Muscle of leg (tissue), 11 donors: ENCODE data around the gene ACTR1A. TPM values are rescaled to one million over a fixed set of nuclear protein-coding genes. Genes with fewer than 3 reads are reported as not detected.

ENCODE experiments used
- DNase-seq: peaks from one replicate; pipeline ENCODE4 v3.0.0; 2013
- H3K27ac ChIP-seq: one replicate; pipeline ENCODE4 v1.5.1; 2013; ENCODE audit warnings: mild to moderate bottlenecking, low read length, control low read depth
- H3K27me3 ChIP-seq: one replicate; pipeline ENCODE4 v1.6.1; 2013; ENCODE audit warnings: low read length; ENCODE audit not compliant: control insufficient read depth, insufficient read depth
- H3K36me3 ChIP-seq: one replicate; pipeline ENCODE4 v1.6.1; 2013; ENCODE audit warnings: low read length; ENCODE audit not compliant: control insufficient read depth, insufficient read depth
- H3K4me1 ChIP-seq: one replicate; pipeline ENCODE4 v1.6.1; 2013; ENCODE audit warnings: low read length; ENCODE audit not compliant: control insufficient read depth, insufficient read depth
- H3K4me3 ChIP-seq: one replicate; pipeline ENCODE4 v1.5.1; 2013; ENCODE audit warnings: low read length, control low read depth
- H3K9me3 ChIP-seq: replicated peaks from 2 replicates; pipeline ENCODE4 v1.6.1; 2013; ENCODE audit warnings: low read depth, low read length; ENCODE audit not compliant: control insufficient read depth
- WGBS: methylation state at CpG from one replicate; pipeline ENCODE4 v1.1.5; 2013; ENCODE audit warnings: missing lambda C conversion rate; ENCODE audit not compliant: insufficient coverage; 5-methylcytosine and 5-hydroxymethylcytosine counted together
- polyA plus RNA-seq, 8 donors: library from polyadenylated mRNA; unstranded; fragments of 120-200 nt; gene quantifications; one replicate each; pipeline versions ENCODE4 v1.2.1 to v1.2.3, GENCODE V29; 2013; ENCODE audit warnings: inconsistent platforms in 1 of 8, low replicate concordance in 1 of 8; ENCODE audit not compliant: insufficient read length in 8 of 8, insufficient read depth in 1 of 8
- total RNA-seq: library from RNA; stranded (reverse); fragments of 120-200 nt; gene quantifications from one replicate; pipeline ENCODE4 v1.2.4, GENCODE V29; 2013

The ACTR1A gene
- total and polyA plus RNA-seq, 9 donors: 64.4 to 85.5 (median 80.0) TPM

DNA sequence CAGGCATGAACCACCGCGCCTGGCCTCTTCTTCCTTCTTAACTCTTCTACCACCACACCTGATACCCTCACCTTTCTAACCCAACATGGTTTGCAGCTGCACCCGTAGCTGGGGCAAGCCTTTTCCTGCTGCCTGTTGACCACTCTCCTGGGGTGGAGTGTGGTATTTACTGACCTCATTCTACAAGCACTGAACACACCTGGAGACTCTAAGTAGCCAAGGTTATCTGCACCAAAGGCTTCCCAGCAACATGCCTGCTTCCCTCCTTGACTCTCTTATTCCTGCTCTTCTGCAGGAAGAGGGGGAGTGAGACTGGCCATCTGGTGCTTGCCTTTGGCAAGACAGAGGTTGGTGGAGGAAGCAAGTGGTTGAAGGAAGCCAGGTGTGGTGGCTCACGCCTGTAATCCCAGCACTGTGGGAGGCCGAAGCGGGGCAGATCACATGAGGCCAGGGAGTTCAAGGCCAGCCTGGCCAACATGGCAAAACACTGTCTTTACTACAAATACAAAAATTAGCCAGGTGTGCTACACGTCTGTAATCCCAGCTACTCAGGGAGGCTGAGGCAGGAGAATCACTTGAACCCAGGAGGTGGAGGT, 10.1 kb downstream of the ACTR1A start:
- no peaks in the 10 kb centered on the region for H3K27me3 ChIP-seq
- H3K36me3 ChIP-seq: peaks cover 32% of the 10 kb centered on the region
- no peaks in the 10 kb centered on the region for H3K4me1 ChIP-seq
- no peak overlapping the region for H3K27ac ChIP-seq
- WGBS: 100% methylated on average over 2 of the region's 7 CpGs
- DNase-seq: no peak
- no peaks in the 10 kb centered on the region for H3K9me3 ChIP-seq
- H3K4me3 ChIP-seq: no peak overlapping the region

- 100% methylated on average over 1 of the region's 4 CpGs for WGBS
- Histone ChIP-seq H3K27me3 (no peaks in the 10 kb centered on the region), H3K36me3 (peaks cover 44% of the 10 kb centered on the region), H3K4me1 (peaks cover 1% of the 10 kb centered on the region), H3K4me3 (no peak overlapping the region), H3K27ac (no peak overlapping the region), H3K9me3 (no peaks in the 10 kb centered on the region)
- no peak for DNase-seq
Measured at GRCh38 chr10:102491136-102491535, 11.4 kb downstream of the ACTR1A start.

DNA sequence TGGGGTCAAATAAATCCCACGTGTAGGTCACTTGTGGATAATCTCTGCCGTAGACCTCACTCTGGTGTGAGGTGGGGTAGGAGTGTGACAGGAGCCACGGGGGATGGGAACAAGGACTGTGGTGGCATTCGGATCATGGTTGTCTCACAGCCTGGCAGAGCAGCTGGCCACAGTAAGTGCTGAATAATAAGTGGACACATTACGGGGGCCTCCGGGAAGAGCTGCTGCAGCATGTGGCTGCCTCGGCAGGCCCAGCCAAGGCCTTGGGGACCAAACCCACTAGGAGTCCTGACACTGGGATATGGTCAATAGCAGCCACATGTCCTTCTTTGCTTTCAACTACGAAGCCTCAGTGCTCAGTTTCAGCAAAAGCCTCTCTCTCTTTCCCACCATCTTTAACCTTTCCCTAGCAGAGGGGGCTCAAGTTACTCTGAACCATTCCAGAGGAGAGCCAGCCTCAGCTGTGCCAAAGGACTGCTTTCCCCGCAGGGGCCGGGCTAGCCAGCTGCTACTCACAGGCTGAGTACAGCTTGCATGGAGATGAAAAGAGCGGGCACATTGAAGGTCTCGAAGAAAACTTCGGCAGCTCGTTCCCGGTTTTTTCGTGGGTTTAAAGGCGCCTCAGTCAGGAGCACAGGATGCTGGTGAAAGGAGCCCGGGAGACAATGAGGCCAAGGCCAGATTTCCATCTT, 17.3 kb downstream of the ACTR1A start:
- Histone ChIP-seq H3K27me3 (no peaks in the 10 kb centered on the region), H3K4me3 (no peak overlapping the region), H3K9me3 (no peaks in the 10 kb centered on the region), H3K27ac (peak overlapping the region; percentile 79), H3K36me3 (peaks cover 90% of the 10 kb centered on the region), H3K4me1 (peaks cover 22% of the 10 kb centered on the region)
- WGBS: 84% methylated on average over 18 of the region's 18 CpGs
- peak; percentile 73 for DNase-seq

DNA sequence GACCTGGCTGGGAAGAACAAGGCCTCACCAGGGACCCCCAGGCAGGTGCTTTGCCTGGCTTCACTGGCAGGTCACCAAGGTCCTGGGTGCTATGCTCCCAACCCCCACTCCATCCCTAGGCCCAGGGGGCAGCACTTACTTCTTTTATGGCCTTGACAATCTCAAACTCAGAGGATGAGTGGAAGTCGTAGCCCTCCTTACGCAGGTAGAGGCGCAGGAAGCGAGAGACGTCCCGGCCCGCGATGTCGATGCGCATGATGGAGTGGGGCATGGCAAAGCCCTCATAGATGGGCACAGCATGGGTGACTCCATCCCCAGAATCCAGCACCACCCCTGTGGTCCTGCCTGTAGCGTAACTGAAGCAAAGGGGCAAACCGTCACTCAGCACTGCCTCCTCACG, 18.5 kb downstream of the ACTR1A start:
- Histone ChIP-seq H3K4me3 (no peak overlapping the region), H3K4me1 (peaks cover 26% of the 10 kb centered on the region), H3K36me3 (peaks cover 96% of the 10 kb centered on the region), H3K27ac (peak overlapping the region; percentile 79), H3K9me3 (no peaks in the 10 kb centered on the region), H3K27me3 (no peaks in the 10 kb centered on the region)
- no peak for DNase-seq
- 96% methylated on average over 11 of the region's 13 CpGs for WGBS

GRCh38 chr10:102480396-102480795, 22.1 kb downstream of the ACTR1A start:
- no peak for DNase-seq
- Histone ChIP-seq H3K36me3 (peaks cover 71% of the 10 kb centered on the region), H3K27ac (no peak overlapping the region), H3K4me1 (peaks cover 17% of the 10 kb centered on the region), H3K27me3 (no peaks in the 10 kb centered on the region), H3K9me3 (no peaks in the 10 kb centered on the region), H3K4me3 (no peak overlapping the region)
- WGBS: 89% methylated on average over 5 of the region's 9 CpGs

DNA sequence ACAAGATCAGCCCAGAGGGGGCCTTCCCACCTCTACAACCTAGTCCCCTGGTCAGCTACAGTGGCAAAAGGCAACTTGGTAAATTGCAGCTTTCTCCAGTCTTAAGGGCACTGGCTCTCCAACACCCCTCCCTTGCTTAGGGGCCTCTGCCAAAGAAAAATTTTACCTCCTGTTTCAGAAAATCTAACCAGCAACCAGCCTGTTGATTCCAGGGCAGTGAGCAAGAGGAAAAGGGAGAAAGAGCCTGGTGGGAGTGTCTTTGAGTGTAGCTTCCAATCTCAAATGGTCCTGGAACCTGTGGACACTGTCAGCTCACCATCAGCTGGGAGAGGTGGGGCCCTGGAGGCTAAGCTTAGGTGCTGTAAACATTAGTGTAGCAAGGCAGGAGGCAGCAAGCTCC, 22.9 kb downstream of the ACTR1A start:
- Histone ChIP-seq H3K36me3 (peaks cover 64% of the 10 kb centered on the region), H3K4me1 (peaks cover 10% of the 10 kb centered on the region), H3K27me3 (no peaks in the 10 kb centered on the region), H3K9me3 (no peaks in the 10 kb centered on the region), H3K4me3 (no peak overlapping the region), H3K27ac (peak overlapping the region; percentile 7)
- no peak for DNase-seq

- DNase-seq: no peak
- no peak overlapping the region for H3K27ac ChIP-seq
Measured at GRCh38 chr10:102476466-102477141, 25.9 kb downstream of the ACTR1A start.

GRCh38 chr10:102475451-102476040, 27.0 kb downstream of the ACTR1A start:
- Histone ChIP-seq H3K9me3 (no peaks in the 10 kb centered on the region), H3K27me3 (no peaks in the 10 kb centered on the region), H3K4me3 (no peak overlapping the region), H3K4me1 (peaks cover 4% of the 10 kb centered on the region), H3K27ac (no peak overlapping the region), H3K36me3 (peaks cover 23% of the 10 kb centered on the region)
- 94% methylated on average over 9 of the region's 9 CpGs for WGBS
- no peak for DNase-seq

More at GRCh38 chr10:102476466-102477141, 25.9 kb downstream of the ACTR1A start:
- peaks cover 33% of the 10 kb centered on the region for H3K36me3 ChIP-seq
- no peak overlapping the region for H3K4me3 ChIP-seq
- peaks cover 4% of the 10 kb centered on the region for H3K4me1 ChIP-seq
- 79% methylated on average over 6 of the region's 9 CpGs for WGBS
- no peaks in the 10 kb centered on the region for H3K27me3 ChIP-seq
- no peaks in the 10 kb centered on the region for H3K9me3 ChIP-seq

DNA sequence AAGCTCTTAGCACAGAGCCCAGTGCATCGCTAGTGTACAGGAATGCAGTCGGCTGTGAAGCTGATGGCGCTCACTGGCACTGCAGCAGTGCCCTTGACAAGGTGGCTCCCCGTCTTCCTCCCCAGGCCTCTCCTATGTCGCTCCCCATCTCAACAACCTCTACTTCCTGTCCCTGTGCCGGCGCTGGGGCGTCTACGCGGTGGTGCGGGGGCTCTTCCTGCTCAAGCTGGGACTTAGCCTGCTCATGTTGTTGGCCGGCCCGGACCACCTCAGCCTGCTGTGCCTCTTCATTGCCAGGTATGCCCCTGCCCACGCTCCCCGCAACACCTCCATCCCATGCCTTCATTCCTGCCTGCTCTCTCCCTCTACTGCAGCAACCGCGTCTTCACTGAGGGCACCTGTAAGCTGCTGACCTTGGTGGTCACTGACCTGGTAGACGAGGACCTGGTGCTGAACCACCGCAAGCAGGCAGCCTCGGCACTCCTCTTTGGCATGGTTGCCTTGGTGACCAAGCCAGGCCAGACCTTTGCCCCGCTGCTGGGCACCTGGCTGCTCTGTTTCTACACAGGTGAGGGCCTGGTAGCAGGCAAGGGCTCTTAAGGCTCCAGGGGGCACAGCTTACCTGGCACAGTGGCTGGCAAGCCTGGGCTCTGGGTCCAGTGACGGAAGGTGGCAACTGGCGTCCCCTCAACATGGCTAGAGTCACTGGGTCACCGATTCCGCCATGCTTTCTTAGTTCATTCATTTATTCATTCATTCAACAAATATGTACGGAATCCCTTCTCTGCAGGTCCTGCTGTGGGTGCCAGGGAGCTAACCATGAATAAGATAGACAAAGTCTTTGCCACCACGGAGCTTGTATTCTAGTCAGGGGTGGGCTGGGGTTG, 28.8 kb downstream of the ACTR1A start:
- H3K36me3 ChIP-seq: peaks cover 7% of the 10 kb centered on the region
- no peak overlapping the region for H3K27ac ChIP-seq

More for the DNA sequence above, 28.8 kb downstream of the ACTR1A start:
- Histone ChIP-seq H3K4me1 (no peaks in the 10 kb centered on the region), H3K27me3 (no peaks in the 10 kb centered on the region), H3K4me3 (no peak overlapping the region), H3K9me3 (no peaks in the 10 kb centered on the region)
- no peak for DNase-seq
- 90% methylated on average over 23 of the region's 27 CpGs for WGBS
